ENCODE data around the gene USH2A. TPM values are rescaled to one million over a fixed set of nuclear protein-coding genes. Genes with fewer than 3 reads are reported as not detected.
A peak's percentile ranks its signal among the peaks of the same experiment; 100 is the strongest.

The USH2A gene
- total RNA-seq, 2 donors from 2014 or later, result not detected

GRCh38 chr1:215718575-215719287 lies 704.5 kb downstream of the USH2A start:
- Mint-ChIP-seq H3K27ac (no peak overlapping the region), H3K27me3 (ENCODE audit: low read depth) (no peaks in the 10 kb centered on the region), H3K4me1 (ENCODE audit: low read depth) (no peaks in the 10 kb centered on the region), H3K36me3 (ENCODE audit: insufficient read depth in 2 of 2) (no peaks in the 10 kb centered on the region), H3K4me3 (no peak overlapping the region), H3K9me3 (peaks cover 2 to 4% of the 10 kb centered on the region in 2 donors)
- no peak for ATAC-seq (replicated peaks in 1 of 2)
- no peak for DNase-seq

GRCh38 chr1:215717677-215718426 lies 705.4 kb downstream of the USH2A start:
- Mint-ChIP-seq H3K9me3 (peaks cover 2 to 4% of the 10 kb centered on the region in 2 donors), H3K36me3 (ENCODE audit: insufficient read depth in 2 of 2) (no peaks in the 10 kb centered on the region), H3K27ac (no peak overlapping the region), H3K4me3 (no peak overlapping the region), H3K4me1 (ENCODE audit: low read depth) (no peaks in the 10 kb centered on the region), H3K27me3 (ENCODE audit: low read depth) (no peaks in the 10 kb centered on the region)
- ATAC-seq (replicated peaks in 1 of 2) (no peak), DNase-seq (no peak)

DNA sequence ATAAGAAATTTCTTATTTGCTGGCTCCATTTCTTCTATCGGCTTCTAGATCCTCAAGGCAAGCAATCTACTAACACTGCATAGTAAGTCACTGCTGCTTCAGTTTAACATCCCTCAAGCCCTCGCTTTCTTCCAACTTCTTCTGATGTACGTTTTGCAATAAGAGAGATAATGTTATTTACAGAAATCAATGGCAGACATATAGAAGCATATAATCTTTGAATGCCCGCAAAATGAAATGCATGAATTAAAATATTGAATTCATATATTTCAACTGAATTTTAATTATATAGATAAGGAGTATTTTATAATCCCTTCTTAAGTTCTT lies 712.4 kb downstream of the USH2A start:
- Mint-ChIP-seq H3K9me3 (peaks cover 0 to 1% of the 10 kb centered on the region in 2 donors), H3K4me1 (ENCODE audit: low read depth) (no peaks in the 10 kb centered on the region), H3K36me3 (ENCODE audit: insufficient read depth in 2 of 2) (no peaks in the 10 kb centered on the region), H3K27ac (no peak overlapping the region), H3K27me3 (ENCODE audit: low read depth) (no peaks in the 10 kb centered on the region), H3K4me3 (no peak overlapping the region)
- DNase-seq (no peak), ATAC-seq (replicated peaks in 1 of 2) (no peak)

- H3K27me3 Mint-ChIP-seq (ENCODE audit: low read depth), result no peaks in the 10 kb centered on the region
- H3K36me3 Mint-ChIP-seq (ENCODE audit: insufficient read depth in 2 of 2), result no peaks in the 10 kb centered on the region
- ATAC-seq (replicated peaks in 1 of 2) (peak in 1 of 2 donors; percentile 45), DNase-seq (peak; percentile 4 to 28)
- H3K27ac Mint-ChIP-seq, result no peak overlapping the region
- H3K4me1 Mint-ChIP-seq (ENCODE audit: low read depth), result no peaks in the 10 kb centered on the region
- H3K4me3 Mint-ChIP-seq, result no peak overlapping the region
- H3K9me3 Mint-ChIP-seq, result no peaks in the 10 kb centered on the region
Measured at GRCh38 chr1:215710036-215710898, 713.0 kb downstream of the USH2A start.

- no peak for ATAC-seq (replicated peaks in 1 of 2)
- no peak for DNase-seq
- no peak overlapping the region for H3K27ac Mint-ChIP-seq
- no peaks in the 10 kb centered on the region for H3K4me1 Mint-ChIP-seq (ENCODE audit: low read depth)
- no peak overlapping the region for H3K4me3 Mint-ChIP-seq
- H3K9me3 Mint-ChIP-seq, result peaks cover 7 to 12% of the 10 kb centered on the region in 2 donors
- H3K36me3 Mint-ChIP-seq (ENCODE audit: insufficient read depth in 2 of 2), result no peaks in the 10 kb centered on the region
- H3K27me3 Mint-ChIP-seq (ENCODE audit: low read depth), result no peaks in the 10 kb centered on the region
Measured at GRCh38 chr1:215704089-215704860, 719.0 kb downstream of the USH2A start.

GRCh38 chr1:215682232-215682631 lies 741.0 kb downstream of the USH2A start:
- no peaks in the 10 kb centered on the region for H3K27me3 Mint-ChIP-seq (ENCODE audit: low read depth)
- H3K4me3 Mint-ChIP-seq, result no peak overlapping the region
- no peak overlapping the region for H3K27ac Mint-ChIP-seq
- H3K4me1 Mint-ChIP-seq (ENCODE audit: low read depth), result no peaks in the 10 kb centered on the region
- H3K36me3 Mint-ChIP-seq (ENCODE audit: insufficient read depth in 2 of 2), result no peaks in the 10 kb centered on the region
- DNase-seq (no peak), ATAC-seq (replicated peaks in 1 of 2) (no peak)
- H3K9me3 Mint-ChIP-seq, result peaks cover 2% of the 10 kb centered on the region in 2 donors

- no peaks in the 10 kb centered on the region for H3K27me3 Mint-ChIP-seq (ENCODE audit: low read depth)
- DNase-seq, result no peak
- no peak overlapping the region for H3K27ac Mint-ChIP-seq
- no peaks in the 10 kb centered on the region for H3K9me3 Mint-ChIP-seq
- no peak for ATAC-seq (replicated peaks in 1 of 2)
- H3K4me3 Mint-ChIP-seq, result no peak overlapping the region
- no peaks in the 10 kb centered on the region for H3K36me3 Mint-ChIP-seq (ENCODE audit: insufficient read depth in 2 of 2)
- H3K4me1 Mint-ChIP-seq (ENCODE audit: low read depth), result no peaks in the 10 kb centered on the region
Measured at GRCh38 chr1:215681041-215681440, 742.2 kb downstream of the USH2A start.

DNA sequence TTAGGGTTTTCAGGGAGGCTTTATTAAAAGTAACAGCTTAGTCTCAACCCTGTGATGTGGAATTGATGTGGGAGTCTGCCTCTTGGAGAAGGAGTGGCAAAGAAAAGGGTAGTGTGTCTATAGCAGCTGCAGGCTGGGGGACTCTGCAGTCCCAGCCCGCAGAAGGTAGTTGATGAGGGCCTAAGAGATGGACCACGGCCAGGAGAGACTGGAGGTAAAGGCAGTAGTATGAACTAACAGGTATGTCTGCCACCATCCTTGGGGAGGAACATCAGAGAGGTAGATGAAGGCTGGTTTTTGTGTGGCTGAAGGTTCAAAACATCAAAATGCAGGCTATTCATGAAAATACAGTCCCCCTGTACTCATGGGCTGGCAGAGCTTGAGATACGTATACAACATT lies 744.0 kb downstream of the USH2A start:
- H3K27me3 Mint-ChIP-seq (ENCODE audit: low read depth), result no peaks in the 10 kb centered on the region
- DNase-seq (no peak), ATAC-seq (replicated peaks in 1 of 2) (no peak)
- H3K4me3 Mint-ChIP-seq, result no peak overlapping the region
- H3K27ac Mint-ChIP-seq, result no peak overlapping the region
- no peaks in the 10 kb centered on the region for H3K9me3 Mint-ChIP-seq
- no peaks in the 10 kb centered on the region for H3K36me3 Mint-ChIP-seq (ENCODE audit: insufficient read depth in 2 of 2)
- H3K4me1 Mint-ChIP-seq (ENCODE audit: low read depth), result no peaks in the 10 kb centered on the region

DNA sequence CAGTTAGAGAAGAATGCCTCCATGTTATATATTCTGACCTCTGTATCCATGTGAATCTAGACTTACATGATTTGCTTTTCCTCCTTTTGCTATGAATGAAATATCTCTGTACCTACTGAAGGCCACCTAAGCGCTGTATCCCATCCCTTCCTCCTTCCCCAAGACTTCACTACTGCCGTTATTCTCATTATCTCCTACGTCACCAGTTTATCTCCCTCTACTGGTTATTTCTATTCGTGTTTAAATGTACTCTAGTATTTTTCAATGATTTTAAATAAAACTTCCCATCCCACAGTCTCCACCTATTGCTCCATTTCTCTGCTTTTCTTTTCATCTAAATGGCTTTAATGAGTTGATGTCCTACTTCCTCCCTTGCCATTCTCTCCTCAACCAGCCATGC lies 746.1 kb downstream of the USH2A start:
- no peaks in the 10 kb centered on the region for H3K9me3 Mint-ChIP-seq
- no peak for ATAC-seq (replicated peaks in 1 of 2)
- H3K4me3 Mint-ChIP-seq, result no peak overlapping the region
- H3K36me3 Mint-ChIP-seq (ENCODE audit: insufficient read depth in 2 of 2), result no peaks in the 10 kb centered on the region
- H3K4me1 Mint-ChIP-seq (ENCODE audit: low read depth), result no peaks in the 10 kb centered on the region
- no peak overlapping the region for H3K27ac Mint-ChIP-seq
- no peaks in the 10 kb centered on the region for H3K27me3 Mint-ChIP-seq (ENCODE audit: low read depth)
- DNase-seq, result no peak

- no peaks in the 10 kb centered on the region for H3K36me3 Mint-ChIP-seq (ENCODE audit: insufficient read depth in 2 of 2)
- no peak overlapping the region for H3K4me3 Mint-ChIP-seq
Measured at GRCh38 chr1:215673943-215674342, 749.3 kb downstream of the USH2A start.

DNA sequence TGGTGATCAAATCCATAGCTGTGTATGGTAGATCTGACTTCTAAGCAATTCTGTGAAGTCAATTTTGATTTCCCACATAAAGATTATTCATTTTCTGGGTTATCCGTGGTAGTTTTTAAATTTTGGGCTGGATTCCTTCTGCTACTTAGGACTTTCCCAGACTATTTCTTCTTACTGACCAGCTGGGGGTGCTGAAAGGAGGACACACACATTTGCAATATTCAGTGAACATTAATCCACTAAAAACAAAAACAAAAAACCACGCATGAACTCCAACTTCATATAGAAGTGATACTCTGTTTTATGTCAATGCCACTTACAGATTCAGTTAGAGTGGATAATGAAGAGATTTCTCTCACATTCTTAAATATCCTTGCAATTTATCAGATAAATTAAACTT lies 750.8 kb downstream of the USH2A start:
- H3K27ac Mint-ChIP-seq, result no peak overlapping the region
- H3K4me3 Mint-ChIP-seq, result no peak overlapping the region
- no peaks in the 10 kb centered on the region for H3K27me3 Mint-ChIP-seq (ENCODE audit: low read depth)
- no peaks in the 10 kb centered on the region for H3K9me3 Mint-ChIP-seq
- no peak for ATAC-seq (replicated peaks in 1 of 2)
- H3K36me3 Mint-ChIP-seq (ENCODE audit: insufficient read depth in 2 of 2), result no peaks in the 10 kb centered on the region
- H3K4me1 Mint-ChIP-seq (ENCODE audit: low read depth), result no peaks in the 10 kb centered on the region
- DNase-seq, result no peak

More at GRCh38 chr1:215673943-215674342, 749.3 kb downstream of the USH2A start:
- H3K4me1 Mint-ChIP-seq (ENCODE audit: low read depth), result no peaks in the 10 kb centered on the region
- H3K9me3 Mint-ChIP-seq, result no peaks in the 10 kb centered on the region
- ATAC-seq (replicated peaks in 1 of 2) (no peak), DNase-seq (no peak)
- no peaks in the 10 kb centered on the region for H3K27me3 Mint-ChIP-seq (ENCODE audit: low read depth)
- H3K27ac Mint-ChIP-seq, result no peak overlapping the region

DNA sequence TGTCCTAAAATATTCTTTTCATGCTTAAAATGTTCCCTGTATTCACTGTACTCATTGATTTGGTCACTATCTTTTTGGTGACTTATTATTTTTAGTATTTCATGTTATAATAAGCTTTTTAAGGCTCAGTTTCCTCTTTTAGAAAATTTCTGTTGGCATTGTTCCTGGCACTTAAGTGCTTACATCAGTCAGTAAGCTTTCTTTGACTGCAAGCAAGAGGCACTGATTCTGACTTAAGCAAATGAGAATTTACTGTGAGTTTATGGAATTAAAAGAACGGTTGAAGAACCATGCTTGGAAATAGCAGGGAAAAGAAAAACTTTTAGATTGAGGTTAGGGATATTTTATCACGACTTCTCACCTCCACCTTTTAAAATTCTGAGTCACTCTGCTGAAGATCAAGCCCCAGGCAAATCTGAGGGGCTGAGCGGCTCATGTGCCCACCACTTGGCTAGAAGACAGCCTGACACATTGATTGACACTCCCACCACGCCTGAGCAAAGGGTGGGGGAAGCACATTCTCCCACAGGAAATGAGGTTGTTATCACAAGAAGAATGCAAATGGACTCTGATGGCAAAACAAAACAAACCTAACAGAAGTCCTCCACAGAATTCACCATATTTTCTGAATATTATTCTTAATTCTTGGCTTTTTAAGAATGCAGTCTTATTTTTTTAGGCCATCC lies 753.3 kb downstream of the USH2A start:
- H3K4me3 Mint-ChIP-seq, result no peak overlapping the region
- no peaks in the 10 kb centered on the region for H3K27me3 Mint-ChIP-seq (ENCODE audit: low read depth)
- H3K27ac Mint-ChIP-seq, result no peak overlapping the region
- no peak for ATAC-seq (replicated peaks in 1 of 2)
- DNase-seq, result no peak
- H3K4me1 Mint-ChIP-seq (ENCODE audit: low read depth), result no peaks in the 10 kb centered on the region
- no peaks in the 10 kb centered on the region for H3K36me3 Mint-ChIP-seq (ENCODE audit: insufficient read depth in 2 of 2)
- no peaks in the 10 kb centered on the region for H3K9me3 Mint-ChIP-seq

All from activated T-cell treated with anti-CD3 and anti-CD28 coated beads, Interleukin-2, amount 50 U/mL, for 72 hours (primary cell).